Measurements from ENCODE around the gene KRT83.

DNA sequence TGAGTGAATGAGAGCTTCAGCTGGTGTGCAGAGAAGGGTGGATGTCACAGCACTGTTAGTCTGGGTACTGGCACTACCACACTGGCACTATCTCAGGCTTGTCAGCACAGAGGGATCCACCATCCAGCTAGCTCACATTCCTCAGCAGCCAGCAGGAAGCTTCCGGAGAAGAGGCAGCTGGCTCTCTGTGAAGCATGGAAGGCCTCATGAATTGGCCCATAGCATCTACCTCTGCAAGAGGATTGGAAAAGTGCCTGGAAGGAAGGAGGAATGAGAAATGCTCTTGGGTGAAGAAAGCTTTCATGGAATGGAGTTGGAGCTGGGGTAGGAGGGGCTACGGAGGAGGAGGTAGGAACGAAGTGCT is 9.9 kb downstream of the KRT83 start:
- TF ChIP-seq, protein P1, sequence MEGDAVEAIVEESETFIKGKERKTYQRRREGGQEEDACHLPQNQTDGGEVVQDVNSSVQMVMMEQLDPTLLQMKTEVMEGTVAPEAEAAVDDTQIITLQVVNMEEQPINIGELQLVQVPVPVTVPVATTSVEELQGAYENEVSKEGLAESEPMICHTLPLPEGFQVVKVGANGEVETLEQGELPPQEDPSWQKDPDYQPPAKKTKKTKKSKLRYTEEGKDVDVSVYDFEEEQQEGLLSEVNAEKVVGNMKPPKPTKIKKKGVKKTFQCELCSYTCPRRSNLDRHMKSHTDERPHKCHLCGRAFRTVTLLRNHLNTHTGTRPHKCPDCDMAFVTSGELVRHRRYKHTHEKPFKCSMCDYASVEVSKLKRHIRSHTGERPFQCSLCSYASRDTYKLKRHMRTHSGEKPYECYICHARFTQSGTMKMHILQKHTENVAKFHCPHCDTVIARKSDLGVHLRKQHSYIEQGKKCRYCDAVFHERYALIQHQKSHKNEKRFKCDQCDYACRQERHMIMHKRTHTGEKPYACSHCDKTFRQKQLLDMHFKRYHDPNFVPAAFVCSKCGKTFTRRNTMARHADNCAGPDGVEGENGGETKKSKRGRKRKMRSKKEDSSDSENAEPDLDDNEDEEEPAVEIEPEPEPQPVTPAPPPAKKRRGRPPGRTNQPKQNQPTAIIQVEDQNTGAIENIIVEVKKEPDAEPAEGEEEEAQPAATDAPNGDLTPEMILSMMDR (IDR thresholded peaks at IDR 0.05) = no peak
- TF ChIP-seq POLR2A (IDR thresholded peaks at IDR 0.05) = no peak

All from testis (tissue), 2 donors.